SK-N-SH (cell line): Measurements from ENCODE around the gene NANOS2. TPM values are rescaled to one million over a fixed set of nuclear protein-coding genes. Genes with fewer than 3 reads are reported as not detected.

Source experiments
- CTCF ChIA-PET: fragments of 300-600, 350-600 bp; formaldehyde crosslinking; extraction: SDS; loops from one replicate; lab custom pipeline; 2021; lab: Yijun Ruan, JAX
- POLR2A ChIA-PET: fragments of 350-600 bp; sonication (Branson Sonifier 250); formaldehyde crosslinking; extraction: SDS; loops from one replicate; lab custom pipeline; 2020; ENCODE audit warnings: antibody characterized with exemption, inconsistent platforms; lab: Yijun Ruan, JAX
- DNase-seq: peaks from one replicate; pipeline ENCODE4 v3.0.0; 2012
- H2AFZ ChIP-seq: fragments of 200-600 bp; sonication (generic); 2 replicates; pipeline ENCODE4 v1.8.1; 2016; ENCODE audit warnings: antibody characterized with exemption, mild to moderate bottlenecking, low read depth
- H3F3A ChIP-seq: fragments of 200-600 bp; sonication (generic); replicated peaks from 2 replicates; pipeline ENCODE3; 2016; ENCODE audit warnings: antibody characterized with exemption, mild to moderate bottlenecking; ENCODE audit not compliant: insufficient read depth
- H3K27ac ChIP-seq, 2 experiments: fragments of 200-500 bp in 1 of 2; fragments of 200-600 bp in 1 of 2; sonication (Bioruptor generic) in 1 of 2; sonication (generic), shearing (Covaris generic) in 1 of 2; 2 replicates each; pipeline versions ENCODE4 v1.5.1 to v1.6.1; 2014 to 2016; ENCODE audit warnings: low read depth in 2 of 2, inconsistent platforms in 1 of 2, low read length in 1 of 2, mild to moderate bottlenecking in 1 of 2, mixed read lengths in 1 of 2
- H3K27me3 ChIP-seq: fragments of 200-600 bp; sonication (generic), shearing (Covaris generic); 2 replicates; pipeline ENCODE4 v1.6.1; 2016; ENCODE audit warnings: mixed run types; ENCODE audit not compliant: insufficient read depth
- H3K36me3 ChIP-seq, 2 experiments: fragments of 200-500 bp in 1 of 2; fragments of 200-600 bp in 1 of 2; sonication (Bioruptor generic) in 1 of 2; sonication (generic) in 1 of 2; replicated peaks in 1 of 2; 2 replicates each; pipeline versions ENCODE3 to v1.5.1; 2014 to 2016; ENCODE audit warnings: low read length in 1 of 2, mild to moderate bottlenecking in 1 of 2; ENCODE audit not compliant: insufficient read depth in 2 of 2, control insufficient read depth in 1 of 2
- H3K4me1 ChIP-seq, 2 experiments: fragments of 200-500 bp in 1 of 2; fragments of 200-600 bp in 1 of 2; sonication (Bioruptor generic) in 1 of 2; sonication (generic), shearing (Covaris generic) in 1 of 2; 2 replicates each; pipeline versions ENCODE4 v1.5.1 to v1.6.1; 2014 to 2016; ENCODE audit warnings: low read depth in 1 of 2, low read length in 1 of 2, mixed run types in 1 of 2; ENCODE audit not compliant: insufficient read depth in 2 of 2, control insufficient read depth in 1 of 2
- H3K4me2 ChIP-seq: fragments of 200-600 bp; sonication (generic), shearing (Covaris generic); 2 replicates; pipeline ENCODE4 v1.6.1; 2017; ENCODE audit warnings: mixed run types
- H3K4me3 ChIP-seq, 2 experiments: fragments of 200-500 bp in 1 of 2; fragments of 200-600 bp in 1 of 2; sonication (Bioruptor generic) in 1 of 2; sonication (generic), shearing (Covaris generic) in 1 of 2; 2 replicates each; pipeline versions ENCODE4 v1.5.1 to v1.8.1; 2014 to 2016; ENCODE audit warnings: low read depth in 2 of 2, inconsistent platforms in 1 of 2, low read length in 1 of 2, mild to moderate bottlenecking in 1 of 2, mixed read lengths in 1 of 2, moderate library complexity in 1 of 2
- H3K79me2 ChIP-seq: fragments of 200-600 bp; sonication (generic); 2 replicates; pipeline ENCODE4 v1.8.1; 2017; ENCODE audit warnings: mild to moderate bottlenecking; ENCODE audit not compliant: insufficient read depth
- H3K9ac ChIP-seq: fragments of 200-600 bp; sonication (generic); 2 replicates; pipeline ENCODE4 v1.6.1; 2017; ENCODE audit warnings: mixed run types
- H3K9me2 ChIP-seq: fragments of 200-600 bp; sonication (generic); 2 replicates; pipeline ENCODE4 v1.6.1; 2017; ENCODE audit warnings: mixed run types
- H3K9me3 ChIP-seq: fragments of 200-600 bp; sonication (generic); 2 replicates; pipeline ENCODE4 v1.6.1; 2017; ENCODE audit warnings: mixed run types, mild to moderate bottlenecking, moderate library complexity
- H4K20me1 ChIP-seq: fragments of 200-600 bp; sonication (generic); 2 replicates; pipeline ENCODE4 v1.6.1; 2017; ENCODE audit warnings: mild to moderate bottlenecking, mixed run types; ENCODE audit not compliant: insufficient read depth
- CHD2 ChIP-seq: fragments of 150-350 bp; IDR thresholded peaks from 2 replicates; pipeline ENCODE4 v1.6.1; 2018; ENCODE audit warnings: low read length; ENCODE audit not compliant: partially characterized antibody
- CTCF ChIP-seq: fragments of 200-600 bp; sonication (generic); IDR thresholded peaks from 2 replicates; pipeline ENCODE4 v1.6.1; 2017; ENCODE audit warnings: antibody characterized with exemption, mild to moderate bottlenecking, moderate library complexity
- EZH2phosphoT487 ChIP-seq: fragments of 200-600 bp; sonication (generic); IDR thresholded peaks from 2 replicates; pipeline ENCODE4 v1.6.1; 2017; ENCODE audit warnings: low read depth, mixed run types, mild to moderate bottlenecking, antibody characterized with exemption, moderate library complexity, borderline replicate concordance
- FOSL2 ChIP-seq: IDR thresholded peaks from 2 replicates; pipeline ENCODE4 v1.4.0; 2012; ENCODE audit warnings: low read depth, mild to moderate bottlenecking, moderate library complexity, borderline replicate concordance
- GATA2 ChIP-seq: sonication (generic); formaldehyde crosslinking; IDR thresholded peaks from 2 replicates; pipeline ENCODE4 v1.5.0; 2020; ENCODE audit warnings: mild to moderate bottlenecking, missing genetic modification reagents
- JUND ChIP-seq: IDR thresholded peaks from 2 replicates; pipeline ENCODE4 v1.4.0; 2012
- MXI1 ChIP-seq: IDR thresholded peaks from 2 replicates; pipeline ENCODE4 v1.6.1; 2012; ENCODE audit warnings: mild to moderate bottlenecking, low read depth, low read length, improper control_type of control experiment
- NFIC ChIP-seq: IDR thresholded peaks from 2 replicates; pipeline ENCODE4 v1.4.0; 2012; ENCODE audit warnings: borderline replicate concordance
- POLR2AphosphoS5 ChIP-seq: IDR thresholded peaks from 2 replicates; pipeline ENCODE4 v1.6.1; 2012; ENCODE audit warnings: low read depth, low read length
- RAD21 ChIP-seq: IDR thresholded peaks from 2 replicates; pipeline ENCODE4 v1.6.1; 2012; ENCODE audit warnings: mild to moderate bottlenecking, low read length
- RCOR1 ChIP-seq: fragments of 150-350 bp; IDR thresholded peaks from 2 replicates; pipeline ENCODE4 v1.6.1; 2017; ENCODE audit warnings: antibody characterized with exemption, low read length
- RFX5 ChIP-seq: IDR thresholded peaks from 2 replicates; pipeline ENCODE4 v1.6.1; 2012; ENCODE audit warnings: mild to moderate bottlenecking, improper control_type of control experiment, low read length
- SIN3A ChIP-seq: IDR thresholded peaks from 2 replicates; pipeline ENCODE4 v1.6.1; 2012; ENCODE audit warnings: low read depth, mild to moderate bottlenecking, low read length, moderate library complexity, borderline replicate concordance
- TAF1 ChIP-seq: IDR thresholded peaks from 2 replicates; pipeline ENCODE4 v1.6.1; 2012; ENCODE audit warnings: low read depth, mild to moderate bottlenecking, low read length, moderate library complexity, borderline replicate concordance
- YY1 ChIP-seq: IDR thresholded peaks from 2 replicates; pipeline ENCODE4 v1.4.0; 2012; ENCODE audit warnings: low read depth, mild to moderate bottlenecking
- WGBS: methylation state at CpG from one replicate; pipeline ENCODE4 v1.1.6; 2017; ENCODE audit warnings: low lambda C conversion rate; 5-methylcytosine and 5-hydroxymethylcytosine counted together
- polyA plus RNA-seq, 3 experiments: library from polyadenylated mRNA; depleted of rRNA; stranded (reverse); fragments of >200 nt; gene quantifications; 2 replicates each; pipeline ENCODE4 v1.2.3, GENCODE V29; 2012
- TF ChIP-seq, protein P1 (sequence below): fragments of 150-350 bp; IDR thresholded peaks from 2 replicates; pipeline ENCODE4 v1.6.1; 2017; ENCODE audit warnings: antibody characterized with exemption, low read length, low read depth, borderline replicate concordance

Gene NANOS2
- polyA plus RNA-seq, 1 of the 3 experiments (the other 2 are of a cell fraction) = not detected

GRCh38 chr19:45933759-45934158 lies 19.2 kb upstream of the NANOS2 start:
- no peaks in the 10 kb centered on the region for H3K9me2 ChIP-seq
- no peak overlapping the region for H3K4me2 ChIP-seq
- H3K9me3 ChIP-seq = no peaks in the 10 kb centered on the region
- H3F3A ChIP-seq = no peaks in the 10 kb centered on the region
- 66% methylated on average over 9 of the region's 9 CpGs for WGBS
- no peak overlapping the region for H3K27ac ChIP-seq
- CTCF ChIA-PET = interaction anchor here (1.3 kb wide), 1 partner anchor 72 kb away, joined by 3 read pairs; no protein-coding TSS in a partner anchor
- TF ChIP-seq RCOR1 (no peak), EZH2phosphoT487 (no peak), POLR2AphosphoS5 (no peak), FOSL2 (no peak), JUND (no peak), SIN3A (no peak), GATA2 (CRISPR knock-in tag) (no peak), CTCF (no peak)
- TF ChIP-seq, protein P1, sequence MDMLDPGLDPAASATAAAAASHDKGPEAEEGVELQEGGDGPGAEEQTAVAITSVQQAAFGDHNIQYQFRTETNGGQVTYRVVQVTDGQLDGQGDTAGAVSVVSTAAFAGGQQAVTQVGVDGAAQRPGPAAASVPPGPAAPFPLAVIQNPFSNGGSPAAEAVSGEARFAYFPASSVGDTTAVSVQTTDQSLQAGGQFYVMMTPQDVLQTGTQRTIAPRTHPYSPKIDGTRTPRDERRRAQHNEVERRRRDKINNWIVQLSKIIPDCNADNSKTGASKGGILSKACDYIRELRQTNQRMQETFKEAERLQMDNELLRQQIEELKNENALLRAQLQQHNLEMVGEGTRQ = no peak
- DNase-seq = no peak
- POLR2A ChIA-PET = interaction anchor here (0.6 kb wide), 1 partner anchor 30 kb away, joined by 4 read pairs; no protein-coding TSS in a partner anchor
- no peaks in the 10 kb centered on the region for H3K27me3 ChIP-seq
- no peak overlapping the region for H3K4me3 ChIP-seq
- no peak overlapping the region for H3K9ac ChIP-seq
- H3K79me2 ChIP-seq = no peaks in the 10 kb centered on the region
- H3K36me3 ChIP-seq = no peaks in the 10 kb centered on the region
- no peak overlapping the region for H2AFZ ChIP-seq
- H4K20me1 ChIP-seq = no peaks in the 10 kb centered on the region
- no peaks in the 10 kb centered on the region for H3K4me1 ChIP-seq

DNA sequence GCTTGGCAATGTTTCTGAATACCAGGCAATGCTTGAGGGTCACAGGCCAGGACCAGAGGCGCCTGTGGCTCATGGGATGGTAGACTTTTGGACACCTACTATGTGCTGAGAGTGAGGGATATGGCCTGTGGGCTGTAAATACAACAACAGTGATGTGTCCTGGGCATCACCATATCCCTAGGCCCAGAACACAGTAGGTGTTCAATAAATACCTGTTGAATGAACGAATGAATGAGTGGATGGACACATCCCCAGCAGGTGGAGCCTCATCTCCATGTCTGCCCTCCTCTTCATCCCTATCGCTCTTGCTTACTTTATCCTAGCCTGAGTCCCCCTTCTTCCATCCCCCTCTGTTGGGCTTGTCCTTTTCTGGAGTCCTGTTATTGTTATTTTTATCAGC lies 16.5 kb upstream of the NANOS2 start:
- TF ChIP-seq EZH2phosphoT487 (no peak), YY1 (no peak), NFIC (no peak), TAF1 (no peak), RAD21 (peak; percentile 11; the same call in 1 of the 2 replicates), RFX5 (no peak), CHD2 (no peak), MXI1 (no peak)
- TF ChIP-seq, protein P1 = no peak
- Histone ChIP-seq H3K4me3 (no peak overlapping the region), H3F3A (no peaks in the 10 kb centered on the region), H3K9me2 (no peaks in the 10 kb centered on the region), H3K27ac (no peak overlapping the region), H2AFZ (no peak overlapping the region), H3K9ac (no peak overlapping the region), H3K4me2 (no peak overlapping the region), H3K4me1 (peaks cover 0 to 5% of the 10 kb centered on the region in 2 experiments; a peak in 1 of 4 replicates), H4K20me1 (no peaks in the 10 kb centered on the region), H3K27me3 (no peaks in the 10 kb centered on the region), H3K79me2 (no peaks in the 10 kb centered on the region), H3K36me3 (no peaks in the 10 kb centered on the region), H3K9me3 (no peaks in the 10 kb centered on the region)
- ChIA-PET POLR2A (no interaction called here), CTCF (interaction anchor here (1.3 to 1.7 kb wide), 3 partner anchors 8 to 99 kb away, joined by 3 to 4 read pairs (median 3); no protein-coding TSS in a partner anchor)
- DNase-seq = no peak
- 51% methylated on average over 3 of the region's 3 CpGs for WGBS
